SK-N-SH treated with all-trans-retinoic acid at 6 μM for 48 hours (cell line): ENCODE results near the gene FUZ.

Experiments
- ATAC-seq: fragments of 200-7000 bp; cut with Tn5 transposase; 3 replicates; pipeline ENCODE4 v1.9.1; 2020; ENCODE audit warnings: mild to moderate bottlenecking, moderate library complexity
- ARNTL ChIP-seq: fragments of 450-650 bp; formaldehyde crosslinking; IDR thresholded peaks from 2 replicates; pipeline ENCODE4 v1.5.0; 2020; ENCODE audit warnings: low read depth, mild to moderate bottlenecking, moderate library complexity, borderline replicate concordance
- BACH2 ChIP-seq: fragments of 250-450 bp; sonication (Bioruptor Pico); IDR thresholded peaks from 2 replicates; pipeline ENCODE4 v1.9.0; 2021; ENCODE audit warnings: mild to moderate bottlenecking, borderline replicate concordance
- CSDC2 ChIP-seq: fragments of 250-450 bp; sonication (Bioruptor Pico); IDR thresholded peaks from 2 replicates; pipeline ENCODE4 v1.5.0; 2020; ENCODE audit warnings: mild to moderate bottlenecking, moderate library complexity
- ESRRG ChIP-seq: fragments of 250-450 bp; sonication (Bioruptor Pico); IDR thresholded peaks from 2 replicates; pipeline ENCODE4 v1.6.1; 2021; ENCODE audit warnings: mild to moderate bottlenecking
- GLIS3 ChIP-seq: fragments of 250-450 bp; sonication (Bioruptor Pico); IDR thresholded peaks from 2 replicates; pipeline ENCODE4 v1.5.0; 2020; ENCODE audit warnings: mild to moderate bottlenecking, moderate library complexity
- ISL1 ChIP-seq: fragments of 250-450 bp; sonication (Bioruptor Pico); IDR thresholded peaks from 2 replicates; pipeline ENCODE4 v2.1.2; 2022; ENCODE audit warnings: mild to moderate bottlenecking, moderate library complexity
- PPARA ChIP-seq: fragments of 250-450 bp; sonication (Bioruptor Pico); IDR thresholded peaks from 2 replicates; pipeline ENCODE4 v1.5.0; 2020; ENCODE audit warnings: mild to moderate bottlenecking, borderline replicate concordance
- SNAI2 ChIP-seq: fragments of 250-450 bp; sonication (Bioruptor Pico); IDR thresholded peaks from 2 replicates; pipeline ENCODE4 v1.5.0; 2020; ENCODE audit warnings: mild to moderate bottlenecking, moderate library complexity
- TOX ChIP-seq: fragments of 250-450 bp; sonication (Bioruptor Pico); IDR thresholded peaks from 2 replicates; pipeline ENCODE4 v1.8.0; 2021; ENCODE audit warnings: mild to moderate bottlenecking, moderate library complexity, borderline replicate concordance
- ZC3H10 ChIP-seq: fragments of 250-450 bp; sonication (Bioruptor Pico); IDR thresholded peaks from 2 replicates; pipeline ENCODE4 v1.5.1; 2021; ENCODE audit warnings: mild to moderate bottlenecking, moderate library complexity
- ZFP3 ChIP-seq: fragments of 250-450 bp; sonication (Bioruptor Pico); IDR thresholded peaks from 2 replicates; pipeline ENCODE4 v1.5.0; 2020; ENCODE audit warnings: mild to moderate bottlenecking, moderate library complexity
- ZFP30 ChIP-seq: fragments of 450-650 bp; formaldehyde crosslinking; IDR thresholded peaks from 2 replicates; pipeline ENCODE4 v1.5.0; 2022; ENCODE audit warnings: mild to moderate bottlenecking, moderate library complexity
- ZNF565 ChIP-seq: fragments of 450-650 bp; formaldehyde crosslinking; conservative IDR thresholded peaks from 2 replicates; pipeline ENCODE4 v1.5.0; 2020; ENCODE audit warnings: low read depth, mild to moderate bottlenecking, moderate library complexity
- ZNF70 ChIP-seq: fragments of 450-650 bp; formaldehyde crosslinking; IDR thresholded peaks from 2 replicates; pipeline ENCODE4 v1.5.0; 2020; ENCODE audit warnings: mild to moderate bottlenecking, moderate library complexity
- ZNF8 ChIP-seq: fragments of 450-650 bp; formaldehyde crosslinking; IDR thresholded peaks from 2 replicates; pipeline ENCODE4 v1.5.0; 2020; ENCODE audit warnings: mild to moderate bottlenecking, moderate library complexity
- TF ChIP-seq, protein P1 (sequence below): fragments of 250-450 bp; sonication (Bioruptor Pico); IDR thresholded peaks from 2 replicates; pipeline ENCODE4 v1.5.0; 2020; ENCODE audit warnings: mild to moderate bottlenecking, moderate library complexity
- TF ChIP-seq, protein P2 (sequence below): fragments of 250-450 bp; sonication (Bioruptor Pico); IDR thresholded peaks from 2 replicates; pipeline ENCODE4 v1.5.1; 2021; ENCODE audit warnings: mild to moderate bottlenecking, moderate library complexity
- TF ChIP-seq, protein P3 (sequence below): fragments of 250-450 bp; sonication (Bioruptor Pico); IDR thresholded peaks from 2 replicates; pipeline ENCODE4 v1.8.0; 2021; ENCODE audit warnings: low read depth, mild to moderate bottlenecking, moderate library complexity, borderline replicate concordance
- TF ChIP-seq, protein P4 (sequence below): fragments of 250-450 bp; sonication (Bioruptor Pico); IDR thresholded peaks from 2 replicates; pipeline ENCODE4 v1.8.0; 2020; ENCODE audit warnings: mild to moderate bottlenecking, moderate library complexity, borderline replicate concordance
- TF ChIP-seq, protein P5 (sequence below): fragments of 250-450 bp; sonication (Bioruptor Pico); IDR thresholded peaks from 2 replicates; pipeline ENCODE4 v1.5.1; 2020; ENCODE audit warnings: low read depth, mild to moderate bottlenecking, moderate library complexity

Gene FUZ

DNA sequence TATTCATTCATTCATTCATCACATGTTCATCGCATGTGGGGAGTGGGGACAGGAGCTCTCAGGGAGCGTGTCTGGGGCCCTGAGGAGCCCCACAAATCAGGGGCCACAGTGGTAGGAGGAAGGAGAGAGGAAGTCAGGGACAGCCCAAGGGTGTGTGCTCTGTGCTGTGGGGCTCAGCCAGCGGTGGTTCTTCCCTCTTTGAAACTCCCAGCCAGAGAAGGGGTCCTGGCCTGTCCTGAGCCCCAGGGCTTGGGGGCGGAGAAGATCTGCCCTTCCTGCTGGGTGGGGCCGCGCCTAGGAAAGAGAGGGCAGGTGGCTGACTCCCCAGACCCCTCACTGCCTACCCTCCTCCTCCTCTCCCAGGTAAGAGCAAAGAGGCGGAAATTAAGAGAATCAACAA lies 31.7 kb downstream of the FUZ start:
- ATAC-seq: no peak
- TF ChIP-seq ZFP3 (CRISPR knock-in tag): no peak
- TF ChIP-seq, protein P1, sequence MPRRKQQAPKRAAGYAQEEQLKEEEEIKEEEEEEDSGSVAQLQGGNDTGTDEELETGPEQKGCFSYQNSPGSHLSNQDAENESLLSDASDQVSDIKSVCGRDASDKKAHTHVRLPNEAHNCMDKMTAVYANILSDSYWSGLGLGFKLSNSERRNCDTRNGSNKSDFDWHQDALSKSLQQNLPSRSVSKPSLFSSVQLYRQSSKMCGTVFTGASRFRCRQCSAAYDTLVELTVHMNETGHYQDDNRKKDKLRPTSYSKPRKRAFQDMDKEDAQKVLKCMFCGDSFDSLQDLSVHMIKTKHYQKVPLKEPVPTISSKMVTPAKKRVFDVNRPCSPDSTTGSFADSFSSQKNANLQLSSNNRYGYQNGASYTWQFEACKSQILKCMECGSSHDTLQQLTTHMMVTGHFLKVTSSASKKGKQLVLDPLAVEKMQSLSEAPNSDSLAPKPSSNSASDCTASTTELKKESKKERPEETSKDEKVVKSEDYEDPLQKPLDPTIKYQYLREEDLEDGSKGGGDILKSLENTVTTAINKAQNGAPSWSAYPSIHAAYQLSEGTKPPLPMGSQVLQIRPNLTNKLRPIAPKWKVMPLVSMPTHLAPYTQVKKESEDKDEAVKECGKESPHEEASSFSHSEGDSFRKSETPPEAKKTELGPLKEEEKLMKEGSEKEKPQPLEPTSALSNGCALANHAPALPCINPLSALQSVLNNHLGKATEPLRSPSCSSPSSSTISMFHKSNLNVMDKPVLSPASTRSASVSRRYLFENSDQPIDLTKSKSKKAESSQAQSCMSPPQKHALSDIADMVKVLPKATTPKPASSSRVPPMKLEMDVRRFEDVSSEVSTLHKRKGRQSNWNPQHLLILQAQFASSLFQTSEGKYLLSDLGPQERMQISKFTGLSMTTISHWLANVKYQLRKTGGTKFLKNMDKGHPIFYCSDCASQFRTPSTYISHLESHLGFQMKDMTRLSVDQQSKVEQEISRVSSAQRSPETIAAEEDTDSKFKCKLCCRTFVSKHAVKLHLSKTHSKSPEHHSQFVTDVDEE (CRISPR knock-in tag): no peak

DNA sequence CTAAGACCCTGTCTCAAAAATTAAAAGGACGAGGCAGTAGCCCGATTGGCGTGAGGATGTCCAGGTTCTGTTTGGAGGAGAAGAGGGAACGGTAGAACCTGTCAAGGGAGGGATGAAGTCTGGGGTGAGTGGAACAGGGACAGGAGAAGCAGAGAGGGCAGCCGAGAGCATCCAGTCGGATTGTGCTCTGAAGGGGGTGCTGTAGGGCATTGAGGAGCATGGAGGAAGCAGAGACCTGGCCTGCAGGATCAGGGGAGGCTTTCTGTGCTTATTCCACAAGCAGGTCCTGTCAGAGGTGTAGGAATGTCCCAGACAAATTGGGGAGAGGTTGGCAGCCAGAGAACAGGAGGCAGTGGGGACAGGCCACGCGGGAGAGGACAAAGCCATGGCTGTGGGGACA lies 32.2 kb downstream of the FUZ start:
- TF ChIP-seq ZFP30 (CRISPR knock-in tag): no peak
- TF ChIP-seq PPARA (CRISPR knock-in tag): no peak
- TF ChIP-seq GLIS3 (CRISPR knock-in tag): no peak
- TF ChIP-seq, protein P2, sequence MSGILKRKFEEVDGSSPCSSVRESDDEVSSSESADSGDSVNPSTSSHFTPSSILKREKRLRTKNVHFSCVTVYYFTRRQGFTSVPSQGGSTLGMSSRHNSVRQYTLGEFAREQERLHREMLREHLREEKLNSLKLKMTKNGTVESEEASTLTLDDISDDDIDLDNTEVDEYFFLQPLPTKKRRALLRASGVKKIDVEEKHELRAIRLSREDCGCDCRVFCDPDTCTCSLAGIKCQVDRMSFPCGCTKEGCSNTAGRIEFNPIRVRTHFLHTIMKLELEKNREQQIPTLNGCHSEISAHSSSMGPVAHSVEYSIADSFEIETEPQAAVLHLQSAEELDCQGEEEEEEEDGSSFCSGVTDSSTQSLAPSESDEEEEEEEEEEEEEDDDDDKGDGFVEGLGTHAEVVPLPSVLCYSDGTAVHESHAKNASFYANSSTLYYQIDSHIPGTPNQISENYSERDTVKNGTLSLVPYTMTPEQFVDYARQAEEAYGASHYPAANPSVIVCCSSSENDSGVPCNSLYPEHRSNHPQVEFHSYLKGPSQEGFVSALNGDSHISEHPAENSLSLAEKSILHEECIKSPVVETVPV: no peak
- TF ChIP-seq ESRRG: no peak
- TF ChIP-seq, protein P3, sequence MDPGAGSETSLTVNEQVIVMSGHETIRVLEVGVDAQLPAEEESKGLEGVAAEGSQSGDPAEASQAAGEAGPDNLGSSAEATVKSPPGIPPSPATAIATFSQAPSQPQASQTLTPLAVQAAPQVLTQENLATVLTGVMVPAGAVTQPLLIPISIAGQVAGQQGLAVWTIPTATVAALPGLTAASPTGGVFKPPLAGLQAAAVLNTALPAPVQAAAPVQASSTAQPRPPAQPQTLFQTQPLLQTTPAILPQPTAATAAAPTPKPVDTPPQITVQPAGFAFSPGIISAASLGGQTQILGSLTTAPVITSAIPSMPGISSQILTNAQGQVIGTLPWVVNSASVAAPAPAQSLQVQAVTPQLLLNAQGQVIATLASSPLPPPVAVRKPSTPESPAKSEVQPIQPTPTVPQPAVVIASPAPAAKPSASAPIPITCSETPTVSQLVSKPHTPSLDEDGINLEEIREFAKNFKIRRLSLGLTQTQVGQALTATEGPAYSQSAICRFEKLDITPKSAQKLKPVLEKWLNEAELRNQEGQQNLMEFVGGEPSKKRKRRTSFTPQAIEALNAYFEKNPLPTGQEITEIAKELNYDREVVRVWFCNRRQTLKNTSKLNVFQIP (CRISPR knock-in tag): no peak
- TF ChIP-seq, protein P4, sequence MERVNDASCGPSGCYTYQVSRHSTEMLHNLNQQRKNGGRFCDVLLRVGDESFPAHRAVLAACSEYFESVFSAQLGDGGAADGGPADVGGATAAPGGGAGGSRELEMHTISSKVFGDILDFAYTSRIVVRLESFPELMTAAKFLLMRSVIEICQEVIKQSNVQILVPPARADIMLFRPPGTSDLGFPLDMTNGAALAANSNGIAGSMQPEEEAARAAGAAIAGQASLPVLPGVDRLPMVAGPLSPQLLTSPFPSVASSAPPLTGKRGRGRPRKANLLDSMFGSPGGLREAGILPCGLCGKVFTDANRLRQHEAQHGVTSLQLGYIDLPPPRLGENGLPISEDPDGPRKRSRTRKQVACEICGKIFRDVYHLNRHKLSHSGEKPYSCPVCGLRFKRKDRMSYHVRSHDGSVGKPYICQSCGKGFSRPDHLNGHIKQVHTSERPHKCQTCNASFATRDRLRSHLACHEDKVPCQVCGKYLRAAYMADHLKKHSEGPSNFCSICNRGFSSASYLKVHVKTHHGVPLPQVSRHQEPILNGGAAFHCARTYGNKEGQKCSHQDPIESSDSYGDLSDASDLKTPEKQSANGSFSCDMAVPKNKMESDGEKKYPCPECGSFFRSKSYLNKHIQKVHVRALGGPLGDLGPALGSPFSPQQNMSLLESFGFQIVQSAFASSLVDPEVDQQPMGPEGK: no peak
- no peak for TF ChIP-seq SNAI2
- TF ChIP-seq TOX (CRISPR knock-in tag): no peak
- TF ChIP-seq ZNF70: no peak
- ATAC-seq: no peak

DNA sequence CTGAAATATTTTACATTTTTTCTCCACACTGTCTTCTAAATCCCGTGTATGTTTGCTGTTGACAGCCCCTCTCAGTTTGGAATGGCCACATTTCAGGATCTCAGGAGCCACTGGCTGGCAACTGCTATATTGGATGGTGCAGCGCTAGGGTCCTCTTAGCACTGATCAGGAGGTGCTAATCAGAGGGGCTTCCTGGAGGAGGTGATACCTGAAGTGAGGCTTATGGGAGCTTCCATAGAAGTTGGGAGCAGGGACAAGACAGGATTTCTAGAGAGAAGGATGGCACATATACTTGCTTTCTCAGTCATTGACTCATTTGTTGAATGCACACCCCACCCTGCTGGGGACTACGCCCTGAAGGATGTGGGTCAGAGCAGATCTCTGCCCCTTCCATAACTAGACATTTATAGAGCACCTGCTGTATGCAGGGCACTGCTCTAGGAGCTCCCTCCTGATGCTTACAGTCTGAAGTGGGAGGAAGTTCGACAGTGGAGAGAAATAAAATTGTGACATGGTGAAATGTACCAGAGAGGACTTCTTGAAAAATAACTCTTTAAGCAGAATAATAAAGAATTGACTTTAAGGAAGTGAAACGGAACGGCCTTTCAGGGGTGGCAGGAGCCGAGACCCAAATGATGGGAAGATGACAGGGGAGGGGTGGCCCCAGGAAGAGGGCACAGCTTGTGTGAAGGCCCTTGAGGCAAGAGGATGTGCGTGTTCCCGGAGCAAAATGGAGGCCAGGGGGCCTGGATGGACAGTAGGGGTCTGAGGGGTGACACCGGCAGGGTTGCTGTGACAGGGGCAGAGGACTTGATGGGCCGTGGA lies 33.1 kb downstream of the FUZ start:
- ATAC-seq: no peak
- TF ChIP-seq ZC3H10 (CRISPR knock-in tag): no peak
- no peak for TF ChIP-seq CSDC2 (CRISPR knock-in tag)
- no peak for TF ChIP-seq GLIS3 (CRISPR knock-in tag)
- no peak for TF ChIP-seq ZNF8 (CRISPR knock-in tag)
- TF ChIP-seq ZFP30 (CRISPR knock-in tag): no peak
- TF ChIP-seq BACH2: no peak
- TF ChIP-seq ZNF565 (CRISPR knock-in tag): no peak
- TF ChIP-seq ARNTL (CRISPR knock-in tag): no peak
- no peak for TF ChIP-seq ISL1 (CRISPR knock-in tag)
- TF ChIP-seq, protein P1 (CRISPR knock-in tag): no peak
- TF ChIP-seq, protein P5, sequence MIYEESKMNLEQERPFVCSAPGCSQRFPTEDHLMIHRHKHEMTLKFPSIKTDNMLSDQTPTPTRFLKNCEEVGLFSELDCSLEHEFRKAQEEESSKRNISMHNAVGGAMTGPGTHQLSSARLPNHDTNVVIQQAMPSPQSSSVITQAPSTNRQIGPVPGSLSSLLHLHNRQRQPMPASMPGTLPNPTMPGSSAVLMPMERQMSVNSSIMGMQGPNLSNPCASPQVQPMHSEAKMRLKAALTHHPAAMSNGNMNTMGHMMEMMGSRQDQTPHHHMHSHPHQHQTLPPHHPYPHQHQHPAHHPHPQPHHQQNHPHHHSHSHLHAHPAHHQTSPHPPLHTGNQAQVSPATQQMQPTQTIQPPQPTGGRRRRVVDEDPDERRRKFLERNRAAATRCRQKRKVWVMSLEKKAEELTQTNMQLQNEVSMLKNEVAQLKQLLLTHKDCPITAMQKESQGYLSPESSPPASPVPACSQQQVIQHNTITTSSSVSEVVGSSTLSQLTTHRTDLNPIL (CRISPR knock-in tag): no peak
- no peak for TF ChIP-seq ZNF70
- TF ChIP-seq, protein P3 (CRISPR knock-in tag): no peak
